ENCODE results near the gene MAB21L4.

The MAB21L4 gene

GRCh38 chr2:240911641-240912265, 15.8 kb upstream of the MAB21L4 start:
- DNase-seq: no peak

- no peak for DNase-seq
These were observed 13.4 kb upstream of the MAB21L4 start for GRCh38 chr2:240909216-240909974.

- DNase-seq: no peak
These were observed 11.1 kb upstream of the MAB21L4 start for GRCh38 chr2:240906911-240907590.

DNA sequence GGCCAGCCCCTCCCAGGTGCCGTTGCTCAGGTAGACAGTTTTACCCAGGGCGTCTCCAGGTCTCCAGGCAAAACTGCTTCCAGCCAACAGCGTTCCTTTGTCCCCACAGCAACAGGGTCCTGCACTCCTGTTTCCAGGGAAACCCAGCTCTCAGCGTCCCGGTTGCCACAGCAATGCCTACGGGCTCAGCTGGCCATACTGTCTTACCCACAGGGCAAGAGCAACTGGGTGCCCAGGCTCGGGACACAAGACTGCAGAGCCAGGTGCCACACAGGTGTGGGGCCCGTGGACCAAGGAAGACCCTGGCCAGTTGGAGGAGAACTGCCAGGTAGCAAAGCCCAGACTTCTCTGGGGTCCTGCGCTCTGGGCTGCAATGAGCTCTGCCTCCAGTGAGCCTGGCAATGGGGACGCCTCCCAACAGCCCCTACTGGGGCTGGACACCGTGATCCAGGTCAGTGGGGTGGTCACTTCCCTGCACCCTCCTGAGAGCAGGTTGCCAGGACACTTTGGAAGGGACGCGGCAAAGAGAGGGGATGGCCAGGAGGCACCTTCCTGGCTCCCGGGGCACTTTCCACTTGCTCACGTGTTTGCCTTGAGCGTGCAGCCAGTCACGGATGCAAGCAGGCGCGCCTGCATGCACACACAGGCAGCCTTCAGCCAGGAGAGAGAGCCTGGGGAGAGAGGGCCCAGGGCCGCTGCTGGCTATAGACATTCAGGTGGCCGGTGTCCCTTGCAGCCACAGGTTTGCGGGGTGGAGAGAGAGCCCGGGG, 10.4 kb upstream of the MAB21L4 start, which contains the start of gene CROCC2:
Gene CROCC2, plus strand, starts transcription at position 196 of the 770 bp plus-strand sequence. Its CDS starts 178 bp downstream, at position 374.
- no peak for DNase-seq

DNA sequence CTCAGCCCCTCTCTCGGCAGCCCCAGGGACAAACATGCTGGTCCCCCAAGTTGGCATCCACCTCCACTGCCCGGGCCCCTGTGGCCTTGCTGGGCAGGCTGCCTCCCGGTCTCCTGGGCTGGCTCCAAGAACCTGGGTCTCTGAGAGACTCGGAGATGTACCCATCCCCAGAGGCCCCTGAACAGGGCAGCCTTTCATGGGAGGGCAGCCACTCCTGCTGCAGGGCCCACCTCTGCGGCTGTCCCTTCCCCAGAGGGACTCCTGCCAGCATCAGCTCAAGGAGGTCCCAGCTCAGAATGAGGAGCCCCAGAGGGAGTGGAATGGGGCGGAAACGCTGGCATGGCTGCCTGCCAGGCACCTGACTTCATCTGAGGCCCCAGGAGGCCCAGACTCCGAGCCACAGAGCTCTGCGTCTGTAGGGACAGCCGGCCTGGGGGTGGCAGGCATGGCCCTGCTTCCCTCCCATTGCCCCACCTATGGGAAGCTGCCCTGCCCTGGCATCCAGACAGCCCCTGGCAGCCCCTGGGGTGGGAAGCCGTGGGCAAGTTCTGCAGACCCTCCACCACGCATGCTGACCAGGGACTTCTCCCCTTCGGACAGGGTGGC, 9.3 kb upstream of the MAB21L4 start:
- no peak for DNase-seq

- no peak for DNase-seq
These were observed 8.5 kb upstream of the MAB21L4 start for GRCh38 chr2:240904216-240905175.

- no peak for DNase-seq
These were observed 7.5 kb upstream of the MAB21L4 start for GRCh38 chr2:240903191-240904060.

GRCh38 chr2:240902615-240903041, 6.7 kb upstream of the MAB21L4 start:
- DNase-seq: no peak

GRCh38 chr2:240901986-240902614, 6.1 kb upstream of the MAB21L4 start:
- DNase-seq: no peak

DNA sequence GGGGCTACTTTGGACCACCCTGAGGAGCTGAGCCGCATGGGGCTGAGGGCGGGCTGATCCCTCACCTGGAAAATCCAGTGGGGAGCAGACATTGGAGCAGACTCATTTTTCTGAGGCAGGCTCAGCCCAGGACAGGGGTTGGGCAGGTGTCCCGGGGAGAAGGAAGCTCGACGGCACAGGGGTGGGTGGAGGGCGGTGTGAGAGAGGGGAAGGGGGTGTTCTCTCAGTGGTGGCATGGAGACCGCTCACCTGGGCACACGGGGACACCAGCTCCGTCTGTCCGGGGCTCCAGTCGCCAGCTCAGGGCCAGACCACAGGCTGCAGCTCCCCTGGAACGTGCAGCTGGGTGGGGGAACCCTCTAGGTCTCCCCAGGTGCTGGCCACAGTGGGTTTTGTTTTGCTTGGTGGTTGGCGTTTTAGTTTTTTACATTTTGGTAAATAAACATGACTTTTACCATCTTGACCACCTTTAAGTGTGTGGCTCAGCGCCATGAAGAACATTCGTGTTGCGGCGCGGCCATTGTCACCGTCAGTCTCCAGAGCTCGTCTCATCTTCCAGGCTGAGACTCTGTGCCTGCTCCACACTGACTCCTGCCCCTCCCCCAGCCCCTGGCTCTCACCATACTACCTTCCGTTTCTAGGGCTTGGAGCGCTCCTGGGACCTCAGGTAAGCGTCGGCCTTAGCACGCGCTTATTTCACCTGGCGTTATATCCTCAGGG, 4.3 kb upstream of the MAB21L4 start:
- DNase-seq: no peak

GRCh38 chr2:240899468-240899865, 3.5 kb upstream of the MAB21L4 start:
- no peak for DNase-seq

DNA sequence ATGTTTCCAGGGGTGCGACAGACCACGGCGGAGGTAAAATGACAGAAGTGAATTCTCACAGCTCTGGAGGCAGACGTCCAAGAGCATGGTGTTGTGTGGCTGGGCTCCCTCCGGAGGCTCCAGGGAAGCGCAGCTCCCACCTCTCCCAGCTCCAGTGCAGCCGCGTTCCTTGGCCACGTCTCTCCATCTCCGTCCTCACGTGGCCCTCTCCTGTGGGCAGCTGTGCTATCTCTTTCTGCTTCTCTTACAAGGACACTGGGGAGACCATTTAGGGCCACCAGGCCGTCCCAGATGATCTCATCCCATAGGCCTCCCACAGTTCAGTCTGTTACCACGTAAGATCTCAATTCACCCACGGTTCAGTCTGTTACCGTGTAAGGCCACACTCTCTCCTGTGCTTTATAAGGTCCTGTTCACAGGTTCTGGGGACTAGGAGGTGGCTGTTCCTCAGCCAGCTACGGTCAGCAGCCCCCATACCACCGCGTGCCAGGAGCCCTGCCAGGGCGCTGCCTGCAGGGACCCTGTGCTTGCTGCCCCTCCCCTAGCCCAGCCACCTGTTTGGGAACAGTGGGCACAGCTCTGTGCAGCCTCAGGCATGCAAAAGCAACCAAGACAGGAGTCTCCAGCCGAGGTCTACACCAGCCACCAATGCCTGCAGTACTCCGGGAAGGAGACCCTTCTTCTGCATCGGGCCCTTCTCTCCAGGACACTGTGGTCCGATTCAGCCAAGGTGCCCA, 2.9 kb upstream of the MAB21L4 start:
- no peak for DNase-seq

DNA sequence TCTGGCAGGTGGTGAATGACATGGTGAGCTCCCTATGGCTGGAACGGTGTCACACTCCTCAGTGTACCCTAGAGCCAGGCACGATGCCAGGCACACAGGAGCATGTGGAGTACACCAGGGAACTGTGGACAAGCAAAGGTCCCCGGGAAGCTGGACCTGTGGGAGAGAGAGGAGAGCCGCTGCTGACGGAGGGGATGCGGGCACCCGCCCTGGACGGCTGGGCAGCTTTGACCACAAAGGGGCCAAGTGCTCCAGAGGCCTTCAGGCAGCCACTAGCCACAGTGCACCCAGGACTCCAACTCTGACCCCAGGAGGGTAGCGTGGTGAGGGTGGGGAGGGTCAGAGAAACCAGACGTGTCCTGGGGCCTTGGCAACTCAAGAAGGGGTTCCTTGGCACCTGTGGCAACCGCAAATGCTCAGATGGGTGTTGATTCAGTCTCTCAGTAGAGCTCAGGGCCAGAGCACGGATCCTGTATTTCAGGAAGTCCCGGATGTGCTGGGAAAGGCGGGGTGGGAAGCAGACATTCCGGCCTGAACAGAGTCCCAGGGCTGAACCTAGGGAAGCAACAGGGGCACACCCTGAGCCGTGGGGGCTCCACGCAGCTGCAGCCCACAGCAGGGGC, 2.3 kb upstream of the MAB21L4 start:
- no peak for DNase-seq

GRCh38 chr2:240896871-240897692, 1.1 kb upstream of the MAB21L4 start:
- DNase-seq: no peak

- no peak for DNase-seq
These were observed 438 bp upstream of the MAB21L4 start for GRCh38 chr2:240896394-240896793.

GRCh38 chr2:240894836-240895558, 959 bp downstream of the MAB21L4 start:
- no peak for DNase-seq

Data from fibroblast of skin of right quadriceps (primary cell).